OCI-LY3 (cell line): ENCODE measurements around the gene MXI1.
"Not testable (repeated sequence)": the region's sequence is repeated elsewhere in the genome, so short reads cannot be mapped to it uniquely, and the experiment has no call there.

Experiments used
- EZH2phosphoT487 ChIP-seq: fragments of 200-600 bp; shearing (Covaris generic); IDR thresholded peaks from 2 replicates; pipeline ENCODE4 v1.6.1; 2018; ENCODE audit warnings: antibody characterized with exemption, mixed run types, low read depth
- TF ChIP-seq, protein P1 (sequence below): fragments of 200-600, 300-600 bp; sonication (generic); IDR thresholded peaks from 2 replicates; pipeline ENCODE4 v1.5.1; 2014; ENCODE audit warnings: antibody characterized with exemption, low read length, low read depth

DNA sequence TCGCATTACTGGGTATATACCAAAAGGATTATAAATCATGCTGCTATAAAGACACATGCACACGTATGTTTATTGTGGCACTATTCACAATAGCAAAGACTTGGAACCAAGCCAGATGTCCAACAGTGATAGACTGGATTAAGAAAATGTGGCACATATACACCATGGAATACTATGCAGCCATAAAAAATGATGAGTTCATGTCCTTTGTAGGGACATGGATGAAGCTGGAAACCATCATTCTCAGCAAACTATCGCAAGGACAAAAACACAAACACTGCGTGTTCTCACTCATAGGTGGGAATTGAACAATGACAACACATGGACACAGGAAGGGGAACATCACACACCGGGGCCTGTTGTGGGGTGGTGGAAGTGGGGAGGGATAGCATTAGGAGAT is 40.4 kb downstream of the MXI1 start:
- TF ChIP-seq, protein P1, sequence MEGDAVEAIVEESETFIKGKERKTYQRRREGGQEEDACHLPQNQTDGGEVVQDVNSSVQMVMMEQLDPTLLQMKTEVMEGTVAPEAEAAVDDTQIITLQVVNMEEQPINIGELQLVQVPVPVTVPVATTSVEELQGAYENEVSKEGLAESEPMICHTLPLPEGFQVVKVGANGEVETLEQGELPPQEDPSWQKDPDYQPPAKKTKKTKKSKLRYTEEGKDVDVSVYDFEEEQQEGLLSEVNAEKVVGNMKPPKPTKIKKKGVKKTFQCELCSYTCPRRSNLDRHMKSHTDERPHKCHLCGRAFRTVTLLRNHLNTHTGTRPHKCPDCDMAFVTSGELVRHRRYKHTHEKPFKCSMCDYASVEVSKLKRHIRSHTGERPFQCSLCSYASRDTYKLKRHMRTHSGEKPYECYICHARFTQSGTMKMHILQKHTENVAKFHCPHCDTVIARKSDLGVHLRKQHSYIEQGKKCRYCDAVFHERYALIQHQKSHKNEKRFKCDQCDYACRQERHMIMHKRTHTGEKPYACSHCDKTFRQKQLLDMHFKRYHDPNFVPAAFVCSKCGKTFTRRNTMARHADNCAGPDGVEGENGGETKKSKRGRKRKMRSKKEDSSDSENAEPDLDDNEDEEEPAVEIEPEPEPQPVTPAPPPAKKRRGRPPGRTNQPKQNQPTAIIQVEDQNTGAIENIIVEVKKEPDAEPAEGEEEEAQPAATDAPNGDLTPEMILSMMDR, result not testable (repeated sequence)
- not testable (repeated sequence) for TF ChIP-seq EZH2phosphoT487
